ENCODE data around the gene DPP6. TPM values are rescaled to one million over a fixed set of nuclear protein-coding genes. Genes with fewer than 3 reads are reported as not detected.
"Not testable (repeated sequence)": the region's sequence is repeated elsewhere in the genome, so short reads cannot be mapped to it uniquely, and the experiment has no call there.

DPP6 gene
- total RNA-seq: not detected in 2 replicates

GRCh38 chr7:154051643-154052529 lies at the start of gene DPP6:
DPP6 (plus strand) TSS chr7:154052398.
- DNase-seq (ENCODE audit: low read depth in 2 of 2): not testable (repeated sequence)

DNA sequence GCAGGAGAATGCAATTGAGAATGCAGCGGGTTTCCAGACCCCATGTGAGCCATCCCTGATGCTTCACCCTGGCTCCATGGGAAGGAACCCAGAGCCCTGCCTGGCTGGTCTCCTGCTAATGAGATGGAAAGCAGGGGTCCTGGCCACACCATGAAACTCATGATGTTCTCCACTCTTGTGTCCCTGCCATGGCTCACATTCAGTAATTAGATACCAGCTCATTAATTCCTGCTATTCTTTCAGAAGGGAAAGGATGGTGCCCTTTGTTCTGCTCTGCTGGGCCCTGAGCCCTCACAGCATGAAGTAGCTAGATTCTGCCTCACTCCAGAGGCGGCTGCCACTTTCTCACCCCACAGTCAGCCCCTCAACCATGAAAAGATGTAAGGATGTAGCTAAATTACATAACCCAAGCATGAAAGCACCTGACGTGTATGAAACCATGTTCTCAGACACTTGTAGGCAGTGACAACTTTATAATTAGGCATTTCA lies 42.7 kb upstream of the DPP6 start:
- not testable (repeated sequence) for DNase-seq (ENCODE audit: low read depth in 2 of 2)

DNA sequence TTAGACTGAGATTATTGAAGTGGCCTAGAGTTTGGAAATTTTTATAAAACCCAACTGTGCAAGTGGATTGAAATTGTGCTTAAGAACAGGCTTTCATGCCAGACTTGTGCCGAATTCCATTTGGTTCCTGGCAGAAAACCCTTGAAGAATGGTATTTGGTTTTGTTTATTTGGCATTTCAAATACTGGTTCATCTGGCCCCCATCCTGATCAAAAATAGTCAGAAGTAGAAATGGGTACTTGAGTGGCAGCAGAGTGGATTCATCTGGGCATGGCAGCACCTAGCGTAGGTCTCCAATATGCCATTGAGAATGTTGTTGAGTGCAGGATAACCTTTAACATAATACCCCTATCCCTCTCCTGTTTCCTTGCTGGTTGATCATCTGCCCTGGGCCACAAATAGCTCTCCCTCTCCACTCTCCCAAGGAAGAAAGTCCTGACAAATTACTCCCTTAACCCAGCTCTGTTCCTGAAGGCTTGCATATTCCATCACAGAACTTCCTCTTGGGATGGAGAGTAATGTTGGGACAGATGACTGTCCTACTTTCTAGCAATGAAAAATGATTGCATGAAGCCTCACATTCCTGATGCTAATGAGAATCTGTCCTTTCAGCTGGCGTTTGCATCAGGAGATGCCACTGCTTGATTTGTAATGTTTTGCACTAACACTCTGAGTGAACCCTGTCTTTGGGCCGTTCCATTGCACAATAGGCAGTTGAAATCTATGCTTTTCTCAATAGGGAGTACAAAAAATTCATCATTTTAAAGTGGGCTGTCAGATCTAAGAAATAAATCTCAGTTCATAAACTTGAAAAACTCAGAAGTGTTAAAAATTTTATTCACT lies 41.3 kb upstream of the DPP6 start:
- DNase-seq (ENCODE audit: low read depth in 2 of 2): not testable (repeated sequence)

DNA sequence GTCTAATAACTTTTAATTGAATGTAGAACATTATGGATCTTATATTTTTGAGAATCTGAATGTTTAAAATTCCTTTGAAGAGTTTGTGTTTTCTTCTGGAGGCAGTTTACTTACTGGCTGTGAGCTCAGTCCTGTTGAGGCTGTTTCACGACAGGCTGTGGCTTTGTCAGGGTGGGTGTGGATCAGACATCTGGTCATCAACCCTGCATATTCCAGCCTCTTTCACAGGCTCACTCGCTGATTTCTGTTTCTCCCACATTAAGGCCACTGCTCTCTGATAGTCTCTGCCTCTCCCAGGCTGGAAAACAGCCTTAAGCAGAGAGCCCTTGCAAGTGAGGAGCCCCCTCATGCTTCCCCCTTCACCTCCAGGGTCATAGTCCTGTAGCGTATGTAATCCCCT lies 39.4 kb upstream of the DPP6 start:
- DNase-seq (ENCODE audit: low read depth in 2 of 2): not testable (repeated sequence)

DNA sequence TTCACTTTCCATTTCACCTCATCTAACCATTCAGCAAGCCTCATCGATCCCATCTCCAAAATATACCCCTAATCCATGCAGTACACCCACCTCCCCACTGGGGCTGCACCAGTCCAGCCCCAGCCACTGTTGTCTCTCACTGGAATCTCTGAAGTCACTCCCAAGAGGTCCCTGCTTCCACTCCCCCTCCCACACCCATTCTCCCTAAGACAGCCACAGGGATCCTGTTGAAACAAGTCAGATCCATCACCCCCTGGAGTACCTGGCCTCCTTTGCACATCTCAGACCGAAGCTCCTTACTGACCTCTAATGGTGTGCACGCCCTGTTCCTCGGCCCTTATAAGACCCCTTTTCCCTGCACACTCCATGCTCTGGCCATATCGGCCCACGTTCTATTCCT lies 36.6 kb upstream of the DPP6 start:
- not testable (repeated sequence) for DNase-seq (ENCODE audit: low read depth in 2 of 2)

GRCh38 chr7:154018354-154018753 lies 33.8 kb upstream of the DPP6 start:
- not testable (repeated sequence) for DNase-seq (ENCODE audit: low read depth in 2 of 2)

GRCh38 chr7:154027805-154028204 lies 24.4 kb upstream of the DPP6 start:
- not testable (repeated sequence) for DNase-seq (ENCODE audit: low read depth in 2 of 2)

GRCh38 chr7:154030476-154031080 lies 21.6 kb upstream of the DPP6 start:
- DNase-seq (ENCODE audit: low read depth in 2 of 2): not testable (repeated sequence)

- DNase-seq (ENCODE audit: low read depth in 2 of 2): not testable (repeated sequence)
Measured at GRCh38 chr7:154039466-154040165, 12.6 kb upstream of the DPP6 start.

GRCh38 chr7:154050394-154050793 lies 1.8 kb upstream of the DPP6 start:
- DNase-seq (ENCODE audit: low read depth in 2 of 2): not testable (repeated sequence)

DNA sequence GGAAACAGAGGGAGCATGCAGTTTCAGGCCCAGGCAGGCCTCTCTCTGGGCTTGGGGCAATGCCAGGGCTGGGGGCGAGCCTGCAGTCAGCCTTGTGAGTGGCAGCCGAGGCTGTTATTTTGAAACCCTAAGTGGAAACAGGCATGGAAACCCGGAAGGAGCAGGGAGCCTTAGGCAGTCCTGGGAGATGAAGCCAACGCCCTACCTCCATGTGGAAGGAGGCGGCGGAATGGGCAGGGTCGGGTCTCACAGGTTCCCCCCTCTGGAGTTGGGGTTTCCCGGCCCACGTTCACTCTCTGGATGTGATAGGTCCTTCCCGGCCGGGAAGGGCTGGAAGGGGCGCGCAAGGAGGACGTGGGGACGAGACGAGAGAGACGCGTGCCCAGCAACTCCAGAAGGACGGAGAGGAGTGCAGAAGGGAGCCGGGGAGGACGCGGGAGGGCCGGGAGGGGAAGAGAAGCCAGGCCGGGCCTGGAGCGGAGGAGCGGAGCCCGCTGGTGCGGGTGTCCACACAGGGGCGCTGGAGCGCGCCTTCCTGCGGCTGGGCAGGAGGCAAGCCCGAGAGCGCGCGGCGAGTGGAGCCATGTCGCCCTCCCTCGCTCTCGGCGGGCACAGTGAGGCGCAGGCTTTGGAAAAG lies 1.1 kb upstream of the DPP6 start:
- not testable (repeated sequence) for DNase-seq (ENCODE audit: low read depth in 2 of 2)

DNA sequence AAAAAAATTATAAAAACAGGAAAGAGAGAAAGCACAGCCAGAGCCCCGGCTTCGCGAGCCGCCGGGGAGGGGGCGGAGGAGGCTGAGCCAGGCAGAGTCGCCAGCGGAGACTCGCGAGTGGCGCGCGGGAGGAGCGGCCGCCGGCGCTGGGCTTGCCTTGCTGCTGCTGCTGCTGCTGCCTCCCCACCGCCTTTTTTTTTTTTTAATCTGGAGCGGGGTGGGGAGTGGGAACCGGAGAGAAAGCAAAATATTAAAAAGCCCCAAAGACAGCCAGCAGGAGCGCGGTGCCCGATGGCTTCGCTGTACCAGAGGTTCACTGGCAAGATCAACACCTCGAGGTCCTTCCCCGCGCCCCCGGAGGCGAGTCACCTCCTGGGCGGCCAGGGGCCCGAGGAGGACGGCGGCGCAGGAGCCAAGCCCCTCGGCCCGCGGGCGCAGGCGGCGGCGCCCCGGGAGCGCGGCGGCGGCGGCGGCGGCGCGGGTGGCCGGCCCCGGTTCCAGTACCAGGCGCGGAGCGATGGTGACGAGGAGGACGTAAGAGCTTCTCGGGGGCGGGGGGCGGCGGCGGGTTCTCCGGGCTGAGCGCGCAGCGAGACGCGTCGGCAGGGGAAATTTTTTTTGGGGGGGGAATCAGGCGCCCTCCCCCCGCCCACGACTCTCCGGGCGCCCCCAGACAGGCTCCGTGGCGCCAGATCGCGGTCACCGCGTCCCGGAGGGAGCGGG lies 493 bp downstream of the DPP6 start:
- DNase-seq (ENCODE audit: low read depth in 2 of 2): not testable (repeated sequence)

DNA sequence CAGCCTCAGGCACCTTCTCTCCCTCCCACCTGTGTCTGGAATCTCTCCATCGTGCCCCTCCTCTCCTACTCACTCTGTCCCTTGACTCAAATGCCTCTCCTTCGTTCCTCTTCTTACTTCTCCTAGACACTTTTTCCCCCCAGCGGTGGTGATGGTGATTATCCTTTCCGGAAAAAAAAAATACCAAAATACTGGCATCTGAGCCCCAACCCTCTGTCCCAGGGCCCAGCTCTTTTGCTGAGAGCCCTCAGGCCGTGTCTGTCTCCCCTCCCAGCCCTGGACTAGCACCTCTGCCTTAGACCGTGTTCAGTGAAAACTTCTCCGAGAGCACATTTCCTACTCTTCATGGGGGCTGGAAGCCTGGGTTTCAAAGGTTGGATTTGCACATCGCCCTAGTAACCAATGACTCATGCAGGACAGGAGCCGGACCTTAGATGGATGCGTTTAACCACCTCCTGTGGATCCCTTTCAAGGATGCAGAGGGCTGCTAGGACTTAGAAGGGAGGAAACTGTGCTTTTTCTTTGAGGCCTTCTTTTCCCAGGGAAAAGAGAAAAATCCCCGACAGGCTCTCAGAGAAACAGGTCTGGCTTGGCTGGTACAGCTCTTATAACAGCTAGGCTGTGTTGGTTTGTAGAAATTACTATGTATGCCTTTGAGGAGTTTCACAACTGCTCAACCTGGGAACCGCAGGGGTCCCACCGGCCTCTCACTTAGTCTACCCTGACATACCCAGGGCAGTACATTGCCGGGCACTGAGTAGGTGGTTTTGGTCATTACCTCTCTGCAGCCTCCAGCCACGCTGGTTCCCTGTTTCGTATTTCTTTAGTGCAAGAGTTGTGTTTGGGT lies 1.5 kb downstream of the DPP6 start:
- not testable (repeated sequence) for DNase-seq (ENCODE audit: low read depth in 2 of 2)

DNA sequence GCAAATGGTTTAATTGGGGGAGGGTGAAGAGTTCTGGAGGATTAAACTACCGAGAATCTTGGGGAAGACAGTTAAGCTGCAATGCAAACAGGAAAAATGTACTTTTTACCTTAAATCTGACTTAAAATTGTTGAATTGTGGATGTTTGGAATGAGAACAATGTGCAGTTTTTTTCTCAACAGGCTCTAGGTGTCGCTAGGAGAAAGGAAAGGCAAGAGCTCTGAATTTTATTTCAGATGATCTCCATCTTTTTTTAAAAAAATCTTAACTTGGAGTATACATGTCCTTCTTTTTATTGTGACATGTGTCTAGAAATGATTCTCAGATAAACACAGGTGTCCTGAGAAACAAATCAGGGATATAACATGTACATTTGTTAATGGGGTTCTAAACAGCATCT lies 2.5 kb downstream of the DPP6 start:
- not testable (repeated sequence) for DNase-seq (ENCODE audit: low read depth in 2 of 2)

DNA sequence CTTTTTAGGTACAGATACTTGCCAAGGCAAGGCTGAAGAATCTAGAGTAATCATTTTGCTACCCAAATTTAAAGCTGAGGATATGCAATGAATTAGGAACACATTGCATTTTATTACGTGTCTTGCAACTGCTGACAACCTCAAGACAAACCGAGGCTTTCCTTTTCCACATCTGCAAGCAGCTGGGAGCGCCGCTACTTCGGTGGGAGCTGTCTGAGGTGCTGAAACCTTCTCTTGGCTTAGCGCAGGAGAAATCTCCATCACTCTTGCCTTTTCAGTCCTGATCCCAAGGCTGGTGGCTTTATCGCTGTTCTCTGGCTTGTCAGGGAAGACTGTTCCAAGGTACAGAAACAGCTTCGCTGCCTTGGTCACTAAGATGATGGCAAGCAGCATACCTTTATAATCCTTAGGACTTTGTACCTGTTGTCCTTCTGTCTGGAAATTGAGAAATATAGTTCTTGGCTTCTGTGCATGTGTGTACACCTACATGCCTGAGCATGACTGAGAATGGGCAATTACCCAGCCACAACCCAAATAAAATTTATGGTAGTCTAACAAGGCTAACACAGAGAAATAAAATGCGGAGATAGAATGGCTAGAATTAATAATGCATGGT lies 3.4 kb downstream of the DPP6 start:
- DNase-seq (ENCODE audit: low read depth in 2 of 2): peak in 1 of 2 donors; percentile 37

DNA sequence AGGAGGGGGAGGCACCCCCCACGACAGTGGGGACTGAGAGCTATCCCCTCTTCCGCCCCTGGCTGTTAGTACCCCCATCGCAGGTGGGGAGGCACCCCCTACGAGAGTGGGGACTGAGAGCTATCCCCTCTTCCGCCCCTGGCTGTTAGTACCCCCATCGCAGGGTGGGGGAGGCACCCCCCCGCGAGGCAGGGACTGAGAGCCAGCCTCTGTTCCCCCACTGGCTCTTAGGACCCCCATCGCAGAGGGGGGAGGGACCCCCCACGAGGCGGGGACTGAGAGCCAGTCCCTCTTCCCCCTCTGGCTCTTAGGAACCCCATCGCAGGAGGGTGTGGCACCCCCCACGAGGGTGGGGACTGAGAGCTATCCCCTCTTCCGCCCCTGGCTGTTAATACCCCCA lies 6.6 kb downstream of the DPP6 start:
- DNase-seq (ENCODE audit: low read depth in 2 of 2): not testable (repeated sequence)

DNA sequence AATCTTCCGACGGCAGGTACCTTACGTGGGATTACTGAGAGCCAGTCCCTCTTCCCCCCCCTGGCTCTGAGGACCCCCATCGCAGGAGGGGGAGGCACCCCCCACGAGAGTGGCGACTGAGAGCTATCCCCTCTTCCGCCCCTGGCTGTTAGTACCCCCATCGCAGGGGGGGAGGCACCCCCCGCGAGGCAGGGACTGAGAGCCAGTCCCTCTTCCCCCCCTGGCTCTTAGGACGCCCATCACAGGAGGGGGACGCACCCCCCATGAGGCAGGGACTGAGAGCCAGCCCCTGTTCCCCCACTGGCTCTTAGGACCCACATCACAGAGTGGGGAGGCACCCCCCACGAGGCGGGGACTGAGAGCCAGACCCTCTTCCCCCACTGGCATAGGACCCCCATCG lies 8.4 kb downstream of the DPP6 start:
- not testable (repeated sequence) for DNase-seq (ENCODE audit: low read depth in 2 of 2)

DNA sequence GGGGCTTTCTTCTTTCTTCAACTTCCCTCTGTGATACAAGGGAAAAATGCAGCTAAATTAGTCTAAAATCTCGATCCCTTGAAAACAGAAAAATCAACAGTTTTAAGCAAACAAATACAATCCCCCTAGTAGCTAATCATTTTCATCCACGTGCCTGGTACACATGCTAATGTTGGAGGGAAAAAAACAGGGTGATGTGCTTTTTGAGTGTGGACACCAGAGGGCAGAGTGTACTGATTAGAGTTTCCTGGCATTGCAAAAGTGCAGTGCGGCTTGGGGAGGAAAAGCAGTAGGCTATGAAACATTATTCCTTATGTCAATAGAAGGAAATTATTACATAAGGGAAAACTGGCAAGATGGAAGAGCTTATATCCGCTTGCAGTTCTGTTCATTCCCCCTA lies 19.6 kb downstream of the DPP6 start:
- DNase-seq (ENCODE audit: low read depth in 2 of 2): peak in 1 of 2 donors; percentile 0

All from dermis microvascular lymphatic vessel endothelial cell (primary cell).